Natural killer cell (primary cell): Measurements from ENCODE around the gene SOD2. TPM values are rescaled to one million over a fixed set of nuclear protein-coding genes. Genes with fewer than 3 reads are reported as not detected.
"Not testable (repeated sequence)": the region's sequence is repeated elsewhere in the genome, so short reads cannot be mapped to it uniquely, and the experiment has no call there.

Experiments used
- ATAC-seq, 3 donors: fragments of 150-1000 bp in 2 of 3; fragments of 200-7000 bp in 1 of 3; cut with Tn5 transposase; 1 replicate in 1 of 3; 2 replicates in 2 of 3; pipeline ENCODE4 v1.10.0; 2021; ENCODE audit warnings: mild to moderate bottlenecking in 2 of 3, moderate library complexity in 2 of 3
- DNase-seq, 2 donors: peaks; one replicate each; pipeline versions ENCODE4 v3.0.0 to v3.0.0-alpha.2; 2013 to 2021; ENCODE audit warnings: mixed read lengths in 1 of 2
- H3K27ac ChIP-seq: one replicate; pipeline ENCODE4 v1.5.1; 2013; ENCODE audit warnings: mild to moderate bottlenecking, low read length
- H3K27me3 ChIP-seq: one replicate; pipeline ENCODE4 v1.6.1; 2013; ENCODE audit warnings: low read length; ENCODE audit not compliant: control insufficient read depth, insufficient read depth
- H3K36me3 ChIP-seq: one replicate; pipeline ENCODE4 v1.6.1; 2013; ENCODE audit warnings: low read length; ENCODE audit not compliant: control insufficient read depth, insufficient read depth
- H3K4me1 ChIP-seq: one replicate; pipeline ENCODE4 v1.6.1; 2013; ENCODE audit warnings: low read length; ENCODE audit not compliant: control insufficient read depth, insufficient read depth
- H3K4me3 ChIP-seq: one replicate; pipeline ENCODE4 v1.5.1; 2013; ENCODE audit warnings: low read length
- H3K9me3 ChIP-seq: one replicate; pipeline ENCODE4 v1.6.1; 2013; ENCODE audit warnings: low read length; ENCODE audit not compliant: control insufficient read depth, insufficient read depth
- H3K27ac Mint-ChIP-seq, 2 donors: one replicate each; pipeline ENCODE4 v1.8.0; 2022; ENCODE audit warnings: mild to moderate bottlenecking in 2 of 2, mixed read lengths in 2 of 2, moderate library complexity in 1 of 2
- H3K27me3 Mint-ChIP-seq, 2 donors: one replicate each; pipeline ENCODE4 v1.8.0; 2022; ENCODE audit warnings: low read depth in 2 of 2, mixed read lengths in 2 of 2
- H3K36me3 Mint-ChIP-seq: one replicate; pipeline ENCODE4 v1.8.0; 2022; ENCODE audit warnings: mixed read lengths
- H3K4me1 Mint-ChIP-seq, 2 donors: one replicate each; pipeline ENCODE4 v1.8.0; 2022; ENCODE audit warnings: mixed read lengths in 2 of 2
- H3K4me3 Mint-ChIP-seq: one replicate; pipeline ENCODE4 v1.8.0; 2022; ENCODE audit warnings: mild to moderate bottlenecking, moderate library complexity, mixed read lengths
- H3K9me3 Mint-ChIP-seq, 2 donors: one replicate each; pipeline ENCODE4 v1.8.0; 2022; ENCODE audit warnings: mixed read lengths in 2 of 2
- whole genome bisulfite sequencing: methylation state at CpG from one replicate; pipeline ENCODE4 v1.1.7; 2013; ENCODE audit warnings: missing lambda C conversion rate; ENCODE audit not compliant: insufficient coverage; 5-methylcytosine and 5-hydroxymethylcytosine counted together
- intact Hi-C: fragments of 100-400 bp; cut with micrococcal nuclease; formaldehyde crosslinking; loops from one replicate; pipeline ENCODE4 v1.14.2; 2022
- total RNA-seq, 4 donors: library from RNA; stranded (reverse); fragments of 120-200 nt in 1 of 4; gene quantifications; one replicate each; pipeline versions ENCODE4 v1.2.3 to v1.2.4, GENCODE V29; 2013 to 2022
- TF ChIP-seq, protein P1 (sequence below): fragments of 200-600 bp; IDR thresholded peaks from one replicate; pipeline ENCODE4 v1.8.0; 2022; ENCODE audit warnings: antibody characterized with exemption

The SOD2 gene
- total RNA-seq, 3 donors from 2014 or later (not counting 1 experiment from before 2014, with no cell fraction given) = 81.3 to 156 (median 138) TPM

- Histone ChIP-seq H3K27me3 (no peaks in the 10 kb centered on the region), H3K4me3 (no peak overlapping the region), H3K36me3 (peaks cover 6% of the 10 kb centered on the region), H3K27ac (no peak overlapping the region), H3K9me3 (no peaks in the 10 kb centered on the region), H3K4me1 (no peaks in the 10 kb centered on the region)
- Mint-ChIP-seq H3K27ac (no peak overlapping the region), H3K4me1 (peaks cover 0 to 4% of the 10 kb centered on the region in 2 donors), H3K9me3 (no peaks in the 10 kb centered on the region), H3K4me3 (no peak overlapping the region), H3K36me3 (no peaks in the 10 kb centered on the region), H3K27me3 (no peaks in the 10 kb centered on the region)
- ATAC-seq = no peak
- 89% methylated on average over 6 of the region's 6 CpGs for WGBS
- intact Hi-C loops = no loop called here
- DNase-seq = no peak
- TF ChIP-seq, protein P1, sequence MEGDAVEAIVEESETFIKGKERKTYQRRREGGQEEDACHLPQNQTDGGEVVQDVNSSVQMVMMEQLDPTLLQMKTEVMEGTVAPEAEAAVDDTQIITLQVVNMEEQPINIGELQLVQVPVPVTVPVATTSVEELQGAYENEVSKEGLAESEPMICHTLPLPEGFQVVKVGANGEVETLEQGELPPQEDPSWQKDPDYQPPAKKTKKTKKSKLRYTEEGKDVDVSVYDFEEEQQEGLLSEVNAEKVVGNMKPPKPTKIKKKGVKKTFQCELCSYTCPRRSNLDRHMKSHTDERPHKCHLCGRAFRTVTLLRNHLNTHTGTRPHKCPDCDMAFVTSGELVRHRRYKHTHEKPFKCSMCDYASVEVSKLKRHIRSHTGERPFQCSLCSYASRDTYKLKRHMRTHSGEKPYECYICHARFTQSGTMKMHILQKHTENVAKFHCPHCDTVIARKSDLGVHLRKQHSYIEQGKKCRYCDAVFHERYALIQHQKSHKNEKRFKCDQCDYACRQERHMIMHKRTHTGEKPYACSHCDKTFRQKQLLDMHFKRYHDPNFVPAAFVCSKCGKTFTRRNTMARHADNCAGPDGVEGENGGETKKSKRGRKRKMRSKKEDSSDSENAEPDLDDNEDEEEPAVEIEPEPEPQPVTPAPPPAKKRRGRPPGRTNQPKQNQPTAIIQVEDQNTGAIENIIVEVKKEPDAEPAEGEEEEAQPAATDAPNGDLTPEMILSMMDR = no peak
These were observed 16.0 kb downstream of the SOD2 start for GRCh38 chr6:159676890-159677505.

- DNase-seq, H3K9me3 ChIP-seq, H3K27me3 ChIP-seq, H3K9me3 Mint-ChIP-seq, ATAC-seq, H3K4me1 Mint-ChIP-seq, H3K4me3 Mint-ChIP-seq, H3K27me3 Mint-ChIP-seq, H3K4me1 ChIP-seq, H3K4me3 ChIP-seq, intact Hi-C loops, H3K27ac ChIP-seq, H3K36me3 Mint-ChIP-seq, H3K27ac Mint-ChIP-seq, H3K36me3 ChIP-seq: not testable (repeated sequence)
- WGBS = 95% methylated on average over 2 of the region's 4 CpGs
These were observed 16.8 kb downstream of the SOD2 start for GRCh38 chr6:159676236-159676635.

GRCh38 chr6:159665868-159666635 is 27.0 kb downstream of the SOD2 start:
- DNase-seq (no peak), ATAC-seq (no peak)
- Histone ChIP-seq H3K36me3 (no peaks in the 10 kb centered on the region), H3K9me3 (peaks cover 8% of the 10 kb centered on the region), H3K4me3 (no peak overlapping the region), H3K27me3 (no peaks in the 10 kb centered on the region), H3K27ac (no peak overlapping the region), H3K4me1 (no peaks in the 10 kb centered on the region)
- TF ChIP-seq, protein P1 = no peak
- WGBS = 83% methylated on average over 6 of the region's 7 CpGs
- H3K36me3 Mint-ChIP-seq = peaks cover 6% of the 10 kb centered on the region
- H3K27me3 Mint-ChIP-seq = no peaks in the 10 kb centered on the region
- intact Hi-C loops = no loop called here
- no peaks in the 10 kb centered on the region for H3K4me1 Mint-ChIP-seq
- peaks cover 2% of the 10 kb centered on the region in 2 donors for H3K9me3 Mint-ChIP-seq
- H3K4me3 Mint-ChIP-seq = no peak overlapping the region
- no peak overlapping the region for H3K27ac Mint-ChIP-seq

GRCh38 chr6:159663368-159663889 is 29.6 kb downstream of the SOD2 start:
- H3K27ac ChIP-seq, H3K4me1 ChIP-seq, DNase-seq, H3K36me3 Mint-ChIP-seq, H3K4me3 ChIP-seq, ATAC-seq, H3K27ac Mint-ChIP-seq, H3K27me3 Mint-ChIP-seq, H3K4me1 Mint-ChIP-seq, H3K27me3 ChIP-seq, intact Hi-C loops, H3K9me3 ChIP-seq, H3K9me3 Mint-ChIP-seq, H3K4me3 Mint-ChIP-seq, H3K36me3 ChIP-seq: not testable (repeated sequence)
- no CpG with 5 or more reads among the region's 1 CpG for WGBS

DNA sequence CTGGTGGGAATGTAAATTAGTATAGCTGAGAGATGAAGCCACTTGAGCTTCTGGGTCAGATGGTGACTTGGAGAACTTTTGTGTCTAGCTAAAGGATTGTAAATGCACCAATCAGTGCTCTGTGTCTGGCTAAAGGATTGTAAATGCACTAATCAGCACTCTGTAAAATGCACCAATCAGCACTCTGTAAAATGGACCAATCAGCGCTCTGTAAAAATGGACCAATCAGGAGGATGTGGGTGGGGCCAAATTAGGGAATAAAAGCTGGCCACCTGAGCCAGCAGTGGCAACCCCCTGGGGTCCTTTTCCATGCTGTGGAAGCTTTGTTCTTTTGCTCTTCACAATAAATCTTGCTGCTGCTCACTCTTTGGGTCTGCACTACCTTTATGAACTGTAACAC is 31.1 kb downstream of the SOD2 start:
- ATAC-seq, H3K4me1 Mint-ChIP-seq, H3K27me3 Mint-ChIP-seq, H3K27ac Mint-ChIP-seq, H3K27ac ChIP-seq, H3K27me3 ChIP-seq, H3K36me3 ChIP-seq, H3K4me1 ChIP-seq, H3K4me3 Mint-ChIP-seq, intact Hi-C loops, H3K9me3 ChIP-seq, H3K9me3 Mint-ChIP-seq, H3K4me3 ChIP-seq, DNase-seq, H3K36me3 Mint-ChIP-seq: not testable (repeated sequence)
- WGBS = 100% methylated on average over 1 of the region's 1 CpG
